BLaER1 treated with 17β-estradiol and CSF1 and Interleukin-3, amounts not matched to agents 10 nM and 100 nM (cell line): ENCODE results near the gene STAC2.

ENCODE experiments used
- H3K27ac ChIP-seq, 11 experiments: shearing (Covaris generic); formaldehyde crosslinking; 2 replicates each; pipeline ENCODE4 v1.8.1; 2022
- H3K27me3 ChIP-seq, 11 experiments: shearing (Covaris generic); formaldehyde crosslinking; 2 replicates each; pipeline ENCODE4 v1.8.1; 2022
- H3K36me3 ChIP-seq, 11 experiments: shearing (Covaris generic); formaldehyde crosslinking; 2 replicates each; pipeline ENCODE4 v1.8.1; 2022
- H3K4me1 ChIP-seq, 10 experiments: shearing (Covaris generic); formaldehyde crosslinking; 2 replicates each; pipeline ENCODE4 v1.8.1; 2022
- H3K4me2 ChIP-seq, 11 experiments: shearing (Covaris generic); formaldehyde crosslinking; 2 replicates each; pipeline ENCODE4 v1.8.1; 2022
- H3K4me3 ChIP-seq, 10 experiments: shearing (Covaris generic); formaldehyde crosslinking; 2 replicates each; pipeline ENCODE4 v1.8.1; 2022
- H3K9ac ChIP-seq, 11 experiments: shearing (Covaris generic); formaldehyde crosslinking; 2 replicates each; pipeline ENCODE4 v1.8.1; 2022
- H3K9me3 ChIP-seq, 11 experiments: shearing (Covaris generic); formaldehyde crosslinking; replicated peaks in 1 of 11; 2 replicates each; pipeline ENCODE4 v1.8.1; 2022
- H4K20me1 ChIP-seq, 11 experiments: shearing (Covaris generic); formaldehyde crosslinking; 2 replicates each; pipeline ENCODE4 v1.8.1; 2022
- Cebpa-rat ChIP-seq, 11 experiments: shearing (Covaris generic); IDR thresholded peaks; 2 replicates each; pipeline ENCODE4 v1.8.1; 2022

Gene STAC2

DNA sequence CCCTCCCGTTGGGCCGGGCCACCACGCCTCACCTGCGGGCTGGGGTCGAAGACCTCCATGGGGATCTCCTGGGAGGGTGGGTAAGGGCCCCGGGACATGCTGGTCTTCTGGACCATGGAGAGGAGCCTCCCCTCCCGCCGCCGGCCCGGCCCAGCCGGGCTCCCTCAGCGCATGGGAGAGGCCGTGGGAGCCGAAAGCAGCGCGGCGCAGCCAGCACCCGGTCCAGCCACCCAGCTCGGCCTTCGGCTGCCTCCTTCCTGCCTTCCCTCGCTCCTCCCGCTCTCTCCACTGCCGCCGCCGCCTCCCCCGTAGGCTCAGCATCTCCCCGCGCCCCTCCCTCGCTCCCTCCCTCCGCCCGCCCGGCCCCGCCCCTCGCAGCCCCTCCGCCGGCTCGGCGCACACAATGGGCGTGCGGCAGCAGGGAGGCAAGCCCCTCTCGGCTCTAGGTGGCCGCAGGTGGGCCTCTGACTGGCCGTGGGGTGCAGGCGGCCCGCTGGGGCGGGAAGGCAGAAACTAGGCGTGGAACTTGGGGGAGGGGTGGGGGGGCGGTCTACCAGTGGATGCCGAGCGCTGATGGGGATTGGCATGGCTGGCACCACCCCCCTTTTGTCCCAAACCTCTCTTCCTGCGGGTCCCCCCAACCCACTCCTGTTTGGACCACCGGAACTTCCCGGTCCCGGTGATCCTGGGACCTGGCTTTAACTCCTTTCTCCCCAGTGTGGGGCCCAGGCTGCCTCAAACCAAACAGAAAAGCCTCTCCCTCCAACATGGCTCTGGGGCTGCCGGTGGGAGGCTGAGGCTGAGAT lies 28.2 kb downstream of the STAC2 start, which contains the start of gene CACNB1:
Gene CACNB1, minus strand, starts transcription at position 290 of the 806 bp plus-strand sequence. Its CDS starts 174 bp downstream, at position 116.
- H3K4me1 ChIP-seq = peaks cover 64 to 75% (median 72%) of the 10 kb centered on the region in 10 experiments
- no peak for TF ChIP-seq Cebpa-rat (IDR thresholded peaks at IDR 0.05)
- H3K9me3 ChIP-seq = no peaks in the 10 kb centered on the region
- peak within 1 kb of the TSS; percentile 76 to 99 (median 89) for H3K9ac ChIP-seq
- H3K36me3 ChIP-seq = peaks cover 29 to 36% (median 35%) of the 10 kb centered on the region in 11 experiments
- peak within 1 kb of the TSS in 10 of 11 experiments; percentile 78 to 100 (median 99); a peak in 20 of 22 replicates for H3K27ac ChIP-seq
- no peaks in the 10 kb centered on the region for H3K27me3 ChIP-seq
- peaks cover 19 to 56% (median 48%) of the 10 kb centered on the region in 11 experiments for H4K20me1 ChIP-seq
- peak within 1 kb of the TSS; percentile 79 to 98 (median 93) for H3K4me2 ChIP-seq
- peak within 1 kb of the TSS; percentile 61 to 84 (median 80) for H3K4me3 ChIP-seq

- TF ChIP-seq Cebpa-rat (IDR thresholded peaks at IDR 0.05) = no peak
- Histone ChIP-seq H3K9me3 (no peaks in the 10 kb centered on the region), H3K27me3 (no peaks in the 10 kb centered on the region), H3K4me3 (peak overlapping the region; percentile 61 to 84 (median 80)), H3K36me3 (peaks cover 29 to 36% (median 35%) of the 10 kb centered on the region in 11 experiments), H3K9ac (peak overlapping the region; percentile 76 to 97 (median 85)), H3K27ac (peak overlapping the region in 10 of 11 experiments; percentile 55 to 100 (median 98); a peak in 20 of 22 replicates), H4K20me1 (peaks cover 11 to 56% (median 45%) of the 10 kb centered on the region in 11 experiments; a peak in 21 of 22 replicates), H3K4me1 (peaks cover 57 to 68% (median 65%) of the 10 kb centered on the region in 10 experiments), H3K4me2 (peak overlapping the region; percentile 79 to 98 (median 93))
These were observed 28.9 kb downstream of the STAC2 start for GRCh38 chr17:39196808-39197291.

DNA sequence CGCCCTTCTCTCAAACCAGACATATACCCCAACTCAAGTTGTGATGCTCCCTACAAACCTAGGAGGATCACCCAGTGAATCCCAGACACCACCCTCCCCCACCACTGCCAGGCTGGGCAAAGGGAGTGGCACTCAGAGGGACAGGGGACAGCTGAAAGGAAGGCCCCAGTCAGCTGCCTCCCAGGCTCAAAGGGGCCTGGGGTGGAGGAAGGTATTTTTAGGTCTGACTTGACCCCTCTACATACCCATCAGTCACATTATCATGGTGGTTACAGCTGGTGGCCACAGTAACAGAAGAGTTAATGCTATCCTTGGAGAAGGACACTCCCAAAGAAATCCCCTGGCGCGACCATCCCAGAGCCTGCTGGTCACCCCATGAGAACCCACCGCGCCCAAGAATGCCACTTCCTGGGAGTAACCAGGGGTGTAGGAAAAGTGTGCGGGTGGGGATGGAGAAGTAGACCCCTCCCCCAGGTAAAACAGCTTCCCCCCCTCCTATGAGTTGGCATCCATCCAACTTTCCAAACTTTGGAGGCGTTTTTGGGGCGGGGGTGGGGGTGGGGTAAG lies 29.4 kb downstream of the STAC2 start:
- peak overlapping the region; percentile 30 to 95 (median 50); a peak in 17 of 22 replicates for H3K9ac ChIP-seq
- H3K4me2 ChIP-seq = peak overlapping the region; percentile 79 to 98 (median 93)
- H3K4me1 ChIP-seq = peaks cover 51 to 62% (median 59%) of the 10 kb centered on the region in 10 experiments
- no peak for TF ChIP-seq Cebpa-rat (IDR thresholded peaks at IDR 0.05)
- peaks cover 6 to 56% (median 42%) of the 10 kb centered on the region in 11 experiments; a peak in 21 of 22 replicates for H4K20me1 ChIP-seq
- H3K27ac ChIP-seq = peak overlapping the region in 8 of 11 experiments; percentile 15 to 57 (median 44); a peak in 13 of 22 replicates
- H3K36me3 ChIP-seq = peaks cover 29 to 36% (median 35%) of the 10 kb centered on the region in 11 experiments
- no peaks in the 10 kb centered on the region for H3K9me3 ChIP-seq
- no peaks in the 10 kb centered on the region for H3K27me3 ChIP-seq
- peak overlapping the region; percentile 29 to 84 (median 78); a peak in 19 of 20 replicates for H3K4me3 ChIP-seq

GRCh38 chr17:39195568-39196160 lies 30.1 kb downstream of the STAC2 start:
- Histone ChIP-seq H3K9me3 (no peaks in the 10 kb centered on the region), H3K9ac (peak overlapping the region; percentile 30 to 63 (median 50); a peak in 19 of 22 replicates), H3K4me3 (peak overlapping the region; percentile 29 to 84 (median 78); a peak in 19 of 20 replicates), H3K27ac (peak overlapping the region in 8 of 11 experiments; percentile 22 to 57 (median 44); a peak in 14 of 22 replicates), H3K4me1 (peaks cover 47 to 60% (median 57%) of the 10 kb centered on the region in 10 experiments), H4K20me1 (peaks cover 0 to 57% (median 40%) of the 10 kb centered on the region in 11 experiments; a peak in 19 of 22 replicates), H3K4me2 (peak overlapping the region; percentile 79 to 98 (median 93)), H3K36me3 (peaks cover 30 to 37% (median 36%) of the 10 kb centered on the region in 11 experiments), H3K27me3 (no peaks in the 10 kb centered on the region)
- TF ChIP-seq Cebpa-rat (IDR thresholded peaks at IDR 0.05) = no peak

DNA sequence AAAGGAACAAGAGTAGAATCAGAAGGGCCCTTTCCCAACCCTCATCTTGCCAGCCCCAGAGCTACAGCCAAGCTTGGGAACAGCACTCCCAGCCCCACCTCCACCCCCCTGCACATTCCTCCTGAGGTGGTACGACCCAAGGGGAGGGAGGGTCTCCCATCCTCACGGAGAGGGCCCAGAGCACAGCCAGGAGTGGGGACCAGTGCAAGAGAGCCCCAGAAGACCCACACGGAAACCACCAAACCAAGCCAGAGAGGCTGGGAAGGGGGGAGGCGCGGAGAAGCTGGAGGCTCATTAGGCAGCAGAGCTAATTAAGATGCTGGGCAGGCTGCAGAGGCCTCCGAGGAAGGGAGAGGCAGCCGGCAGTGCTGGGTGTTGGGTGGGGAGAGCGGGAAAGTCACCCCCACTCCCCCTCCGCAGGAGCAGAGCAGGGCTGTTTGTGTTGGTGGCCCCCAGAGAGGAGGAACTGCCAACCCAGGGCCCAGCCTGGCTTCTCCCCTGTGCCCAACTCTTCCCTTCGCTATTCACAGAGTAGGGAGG lies 30.7 kb downstream of the STAC2 start:
- Histone ChIP-seq H3K4me1 (peaks cover 47 to 60% (median 57%) of the 10 kb centered on the region in 10 experiments), H3K27me3 (no peaks in the 10 kb centered on the region), H4K20me1 (peaks cover 0 to 57% (median 40%) of the 10 kb centered on the region in 11 experiments; a peak in 19 of 22 replicates), H3K4me3 (peak overlapping the region in 9 of 10 experiments; percentile 52 to 84 (median 79); a peak in 12 of 20 replicates), H3K27ac (peak overlapping the region in 8 of 11 experiments; percentile 22 to 57 (median 44); a peak in 12 of 22 replicates), H3K9me3 (no peaks in the 10 kb centered on the region), H3K36me3 (peaks cover 36 to 43% (median 42%) of the 10 kb centered on the region in 11 experiments), H3K9ac (peak overlapping the region; percentile 26 to 63 (median 50); a peak in 18 of 22 replicates), H3K4me2 (peak overlapping the region; percentile 79 to 98 (median 93))
- no peak for TF ChIP-seq Cebpa-rat (IDR thresholded peaks at IDR 0.05)

DNA sequence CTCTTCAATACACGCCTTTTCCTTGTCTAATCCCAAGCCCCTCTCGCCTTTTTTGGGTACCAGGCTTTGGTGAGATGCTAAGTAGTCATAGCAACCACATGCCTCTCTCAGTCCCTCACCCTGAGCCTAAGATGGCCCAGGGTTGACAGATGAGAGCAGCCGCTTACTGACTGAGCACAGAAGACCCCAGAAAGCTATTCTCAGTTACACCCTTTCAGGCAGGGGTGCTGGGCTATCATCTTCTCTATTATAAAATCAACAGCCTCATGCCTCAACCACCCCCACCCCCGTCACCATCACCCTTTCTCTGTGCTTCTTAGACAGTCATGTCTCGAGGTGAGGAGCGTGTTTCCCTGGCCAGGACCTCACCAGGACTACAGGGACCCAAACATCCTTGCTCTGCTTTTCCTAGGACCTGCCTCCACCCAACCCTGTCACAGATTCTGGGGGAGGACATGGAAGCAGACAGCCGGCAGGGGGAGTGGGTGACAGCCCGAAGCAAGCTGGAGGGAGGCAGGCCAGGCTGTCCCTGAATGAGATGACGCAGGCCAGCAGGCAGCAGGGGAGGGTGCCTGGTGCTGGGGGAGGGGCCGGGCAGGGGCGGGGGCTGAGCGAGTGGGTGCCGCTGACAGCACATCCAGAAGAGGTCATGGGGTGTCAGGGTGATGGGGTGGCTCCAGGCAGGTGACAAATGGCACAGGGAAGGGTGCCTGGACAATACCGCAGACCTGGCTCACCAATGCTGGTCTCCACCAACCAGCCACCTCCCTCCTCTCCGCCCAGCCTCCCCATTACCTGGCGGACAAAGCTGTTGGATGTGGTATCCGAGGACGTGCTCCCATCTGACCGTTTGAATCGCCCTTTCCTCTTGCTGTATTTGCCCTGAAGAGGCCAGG lies 31.4 kb downstream of the STAC2 start:
- Histone ChIP-seq H3K27me3 (no peaks in the 10 kb centered on the region), H3K4me1 (peaks cover 44 to 57% (median 53%) of the 10 kb centered on the region in 10 experiments), H3K36me3 (peaks cover 41 to 50% (median 49%) of the 10 kb centered on the region in 11 experiments), H3K9ac (peak overlapping the region in 10 of 11 experiments; percentile 17 to 63 (median 48); a peak in 15 of 22 replicates), H3K9me3 (no peaks in the 10 kb centered on the region), H3K4me2 (peak overlapping the region; percentile 79 to 98 (median 93)), H3K27ac (peak overlapping the region in 7 of 11 experiments; percentile 20 to 63 (median 49); a peak in 11 of 22 replicates), H4K20me1 (peaks cover 0 to 57% (median 40%) of the 10 kb centered on the region in 11 experiments; a peak in 19 of 22 replicates), H3K4me3 (0 out of 20 replicates have a peak overlapping the region, but pooled peaks of 1 of the 10 experiments have one; percentile 80)
- TF ChIP-seq Cebpa-rat (IDR thresholded peaks at IDR 0.05) = no peak

GRCh38 chr17:39193346-39193745 lies 32.4 kb downstream of the STAC2 start:
- H3K9ac ChIP-seq = peak overlapping the region in 10 of 11 experiments; percentile 3 to 59 (median 26); a peak in 13 of 22 replicates
- peaks cover 49 to 60% (median 59%) of the 10 kb centered on the region in 11 experiments for H3K36me3 ChIP-seq
- no peak for TF ChIP-seq Cebpa-rat (IDR thresholded peaks at IDR 0.05)

More at GRCh38 chr17:39193346-39193745, 32.4 kb downstream of the STAC2 start:
- peaks cover 34 to 47% (median 43%) of the 10 kb centered on the region in 10 experiments for H3K4me1 ChIP-seq
- H3K27me3 ChIP-seq = no peaks in the 10 kb centered on the region
- no peaks in the 10 kb centered on the region for H3K9me3 ChIP-seq
- H3K4me2 ChIP-seq = peak overlapping the region; percentile 24 to 95 (median 65)
- peak overlapping the region in 1 of 10 experiments; percentile 10; a peak in 1 of 20 replicates for H3K4me3 ChIP-seq
- peaks cover 0 to 59% (median 40%) of the 10 kb centered on the region in 11 experiments; a peak in 19 of 22 replicates for H4K20me1 ChIP-seq
- peak overlapping the region in 8 of 11 experiments; percentile 15 to 63 (median 28); a peak in 12 of 22 replicates for H3K27ac ChIP-seq
